Myocyte (in vitro differentiated cells): ENCODE measurements around the gene DPF3. TPM values are rescaled to one million over a fixed set of nuclear protein-coding genes. Genes with fewer than 3 reads are reported as not detected.
A peak's percentile ranks its signal among the peaks of the same experiment; 100 is the strongest.

Source experiments
- DNase-seq: peaks from one replicate; pipeline ENCODE4 v3.0.0-alpha.2; 2012; ENCODE audit warnings: low read depth
- total RNA-seq: library from RNA; depleted of rRNA; stranded (reverse); fragments of >200 nt; gene quantifications from 2 replicates; pipeline ENCODE4 v1.2.3, GENCODE V29; 2014

The DPF3 gene
- total RNA-seq, 1 donor from 2014 or later: 4.7 TPM

DNA sequence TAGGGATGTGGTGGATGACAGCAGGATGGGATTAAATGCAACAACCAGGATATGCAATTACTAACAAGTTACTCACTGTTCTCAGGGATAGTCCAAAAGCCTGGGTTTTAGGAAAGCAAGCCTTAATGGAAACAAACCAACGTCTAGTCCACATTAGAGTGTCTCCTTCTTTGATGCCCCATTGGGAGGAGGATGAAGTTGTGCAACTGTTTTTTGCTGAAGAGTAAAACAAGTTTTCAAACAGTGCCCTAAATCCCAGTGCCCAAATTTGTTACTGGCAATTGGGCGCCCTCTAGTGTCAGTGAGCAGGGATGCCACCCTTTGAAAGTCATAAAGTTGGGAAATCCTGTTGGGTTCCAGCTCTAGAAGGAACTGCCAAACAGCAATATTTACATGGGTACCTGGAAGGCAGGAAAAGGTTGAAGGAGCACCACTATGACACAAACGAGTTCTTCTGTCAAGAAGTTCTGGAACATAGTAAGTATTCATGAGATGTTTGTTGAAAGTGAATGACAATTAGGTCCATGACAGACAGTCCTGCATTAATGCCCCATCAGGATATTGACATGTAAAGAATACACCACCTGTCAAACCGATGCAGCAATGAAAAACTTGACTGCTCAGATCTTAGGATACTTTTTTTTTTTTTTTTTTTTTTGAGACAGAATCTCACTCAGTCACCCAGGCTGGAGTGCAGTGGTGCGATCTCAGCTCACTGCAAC, 11.1 kb upstream of the DPF3 start:
- DNase-seq: peak; percentile 81

GRCh38 chr14:72904218-72904617, 10.3 kb upstream of the DPF3 start:
- no peak for DNase-seq

DNA sequence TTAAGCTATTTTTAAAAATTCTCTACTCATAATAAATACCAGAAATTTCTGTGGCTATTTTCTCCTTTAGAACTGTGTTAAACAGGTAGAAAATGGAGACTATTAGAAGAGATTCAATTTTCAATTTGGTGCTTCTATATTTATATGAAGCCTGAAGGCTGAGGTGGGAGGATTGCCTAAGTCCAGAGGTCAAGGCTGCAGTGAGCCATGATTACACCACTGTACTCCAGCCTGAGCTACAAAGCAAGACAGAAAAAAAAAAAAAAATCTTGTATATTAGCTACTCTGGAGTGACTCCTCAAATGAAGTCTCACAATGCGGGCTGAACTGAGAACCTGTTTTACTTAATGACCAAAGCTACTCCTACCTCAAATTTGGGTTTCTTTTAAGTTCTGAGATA, 9.8 kb upstream of the DPF3 start:
- no peak for DNase-seq

DNA sequence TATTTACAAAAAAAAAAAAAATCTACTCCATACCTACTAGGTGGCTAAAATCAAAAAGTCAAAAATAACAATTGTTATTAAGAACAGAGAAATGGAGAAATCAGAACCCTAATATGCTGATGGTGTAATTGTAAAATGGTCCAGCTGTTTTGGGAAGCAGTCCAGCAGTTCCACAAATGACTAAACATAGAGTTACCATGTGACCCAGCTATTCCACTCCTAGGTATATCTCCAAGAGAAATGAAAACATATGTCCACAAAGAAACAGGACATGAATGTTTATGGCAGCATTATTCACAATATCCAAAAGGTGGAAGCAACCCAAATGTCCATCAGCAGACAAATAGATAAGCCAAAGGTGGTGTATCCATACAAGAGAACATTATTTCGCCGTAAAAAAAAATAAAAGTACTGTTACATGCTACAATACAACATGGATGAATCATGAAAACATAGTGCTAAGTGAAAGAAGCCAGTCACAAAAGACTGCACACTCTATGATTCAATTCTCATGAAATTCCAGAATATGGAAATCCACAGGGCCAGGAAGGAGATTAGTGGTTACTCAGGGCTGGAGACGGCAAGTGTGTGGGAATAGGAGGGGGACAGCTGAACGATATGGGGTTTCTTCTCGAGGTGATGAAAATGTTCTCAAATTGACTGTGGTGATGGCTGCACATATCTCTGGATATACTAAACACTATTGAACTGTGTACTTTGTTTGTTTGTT, 9.1 kb upstream of the DPF3 start:
- DNase-seq: peak; percentile 44

DNA sequence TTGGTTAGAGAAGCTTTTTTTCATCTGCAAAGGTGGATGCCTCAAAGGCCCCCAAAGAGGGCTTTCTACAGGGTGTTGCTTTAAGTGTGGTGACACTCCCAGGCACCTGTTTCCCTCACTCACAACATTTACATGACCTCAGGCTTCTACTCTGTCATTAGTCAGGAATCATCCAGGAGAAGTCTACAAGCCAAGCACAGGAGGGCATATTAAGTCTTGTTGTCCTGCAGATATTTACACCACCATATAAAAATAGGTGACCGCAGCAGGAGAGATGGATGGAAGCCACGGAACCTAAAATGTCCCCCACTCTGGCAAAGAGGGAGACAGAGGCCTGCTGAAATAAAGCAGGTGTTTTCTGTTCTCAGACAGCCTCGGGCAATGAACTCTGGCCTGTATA, 7.5 kb upstream of the DPF3 start:
- peak; percentile 82 for DNase-seq

GRCh38 chr14:72898448-72898847, 4.5 kb upstream of the DPF3 start:
- no peak for DNase-seq

- DNase-seq: no peak
These were observed 900 bp upstream of the DPF3 start for GRCh38 chr14:72894623-72895378.

GRCh38 chr14:72894323-72894622, 372 bp upstream of the DPF3 start:
- DNase-seq: no peak

DNA sequence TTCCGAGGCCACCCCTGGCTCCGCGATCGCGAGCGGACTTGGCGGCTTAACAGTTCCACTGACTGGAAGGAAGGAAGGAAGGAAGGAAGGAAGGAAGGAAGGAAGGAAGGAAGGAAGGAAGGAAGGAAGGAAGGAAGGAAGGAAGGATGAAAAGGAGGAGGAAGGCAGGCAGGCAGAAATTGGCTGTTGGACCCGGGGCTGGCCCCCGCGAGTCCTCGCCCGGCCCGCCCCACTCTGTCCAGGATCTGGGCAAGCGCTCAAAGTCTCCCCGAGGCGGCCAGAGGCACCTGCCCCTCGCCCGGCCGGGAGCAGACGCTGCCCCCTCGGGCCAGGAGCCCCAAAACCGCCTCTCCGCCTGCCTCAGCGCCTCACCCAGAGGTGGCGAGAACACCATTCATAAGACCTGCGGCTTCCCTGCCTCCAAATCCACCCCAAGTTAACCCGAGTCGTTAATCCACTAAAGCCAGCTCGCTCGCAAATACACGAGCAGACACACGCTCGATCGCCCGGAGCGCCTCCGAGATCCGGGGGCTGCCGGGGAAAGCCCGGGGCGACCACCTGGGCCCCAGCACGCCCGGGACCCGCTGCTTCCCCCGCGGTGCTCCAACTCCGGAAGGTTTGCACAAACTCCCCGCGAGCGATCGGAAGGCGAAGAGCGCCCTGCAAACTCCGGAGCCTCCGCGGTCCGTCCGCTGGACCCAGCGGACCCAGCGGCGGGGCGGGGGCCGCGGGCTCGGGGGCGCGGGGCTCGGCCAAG, 844 bp downstream of the DPF3 start:
- peak; percentile 37 for DNase-seq

DNA sequence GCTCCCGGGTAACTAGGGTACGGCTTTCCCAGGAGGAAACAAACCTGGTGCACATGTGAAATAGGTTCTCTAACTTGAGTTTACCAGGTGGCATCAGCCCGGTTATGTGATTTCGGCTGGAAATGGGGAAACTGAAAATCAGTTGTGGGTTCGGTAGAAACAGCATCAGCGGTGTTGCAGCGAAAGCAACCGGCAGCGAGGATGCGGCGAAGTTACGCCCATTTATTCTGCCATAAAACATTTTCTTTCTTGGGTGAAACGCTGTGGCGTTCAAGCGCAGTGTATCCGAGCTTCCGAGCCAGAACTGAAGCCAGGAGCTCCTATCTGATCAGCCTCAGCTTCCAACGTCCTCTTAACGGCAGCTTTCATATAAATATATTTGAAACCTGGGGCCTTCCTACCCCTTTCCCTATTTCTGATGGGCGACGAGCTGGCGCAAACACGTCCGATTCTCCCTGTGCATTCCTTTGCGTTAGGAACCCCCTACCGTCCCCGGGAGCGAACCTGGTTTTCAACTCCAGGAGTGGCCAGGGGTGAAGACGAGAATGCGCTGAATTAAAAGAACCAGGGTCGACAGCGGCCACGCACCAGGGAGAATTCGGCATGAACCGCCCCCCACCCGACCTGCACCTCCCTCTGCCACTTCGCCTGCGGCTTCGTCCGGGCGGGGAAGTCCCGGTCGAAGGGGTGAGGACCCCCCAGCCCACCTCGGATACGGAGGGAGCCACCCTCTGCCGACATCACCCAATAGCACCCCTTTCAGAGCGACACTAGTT, 1.6 kb downstream of the DPF3 start:
- no peak for DNase-seq

GRCh38 chr14:72891666-72892102, 2.2 kb downstream of the DPF3 start:
- DNase-seq: no peak

GRCh38 chr14:72889366-72889765, 4.5 kb downstream of the DPF3 start:
- DNase-seq: no peak

DNA sequence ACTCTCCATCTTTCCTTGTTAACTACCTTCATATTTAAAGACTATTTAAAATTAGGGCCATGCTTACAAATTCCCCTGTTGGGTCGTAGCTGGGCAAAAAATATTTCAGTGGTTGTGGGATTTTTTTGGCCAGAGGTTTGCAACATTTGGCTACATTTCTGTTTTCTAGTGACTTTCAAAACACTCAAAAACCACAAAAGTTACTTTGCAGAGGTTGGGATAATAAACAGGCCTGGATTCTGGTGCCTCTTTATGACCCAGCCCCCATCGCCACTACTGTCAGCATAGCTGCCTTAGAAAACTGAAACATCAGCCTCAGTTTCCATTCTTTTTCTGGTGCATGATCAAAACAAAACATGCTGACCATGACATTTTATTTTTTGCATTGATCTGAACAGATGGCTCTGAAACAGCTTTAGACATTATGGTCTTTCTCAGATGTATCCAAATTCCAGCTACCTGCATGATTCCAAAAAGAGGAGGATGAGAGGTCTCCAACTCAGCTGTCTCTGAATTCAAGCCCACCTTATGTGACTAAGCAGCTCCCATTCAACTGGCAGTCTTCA, 5.2 kb downstream of the DPF3 start:
- DNase-seq: peak; percentile 41

DNA sequence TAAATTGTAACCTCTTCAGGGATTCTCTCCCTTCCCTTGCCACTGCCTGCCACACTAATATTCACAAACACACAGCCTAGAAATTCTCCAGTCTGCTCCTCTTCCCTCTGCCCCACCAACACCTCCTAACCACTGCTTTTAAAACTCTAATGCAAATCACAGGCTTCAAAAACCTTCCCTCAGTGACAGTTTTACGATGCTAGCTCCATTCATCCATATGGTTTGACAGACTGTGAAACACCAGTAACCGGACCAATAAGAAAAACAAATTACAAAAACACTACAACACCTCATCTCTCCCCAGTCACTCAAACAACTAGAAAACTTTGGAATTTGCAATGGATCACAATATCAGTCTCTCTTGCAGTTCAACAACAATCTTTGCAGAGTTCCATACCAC, 5.7 kb downstream of the DPF3 start:
- no peak for DNase-seq

GRCh38 chr14:72887514-72887913, 6.4 kb downstream of the DPF3 start:
- no peak for DNase-seq

DNA sequence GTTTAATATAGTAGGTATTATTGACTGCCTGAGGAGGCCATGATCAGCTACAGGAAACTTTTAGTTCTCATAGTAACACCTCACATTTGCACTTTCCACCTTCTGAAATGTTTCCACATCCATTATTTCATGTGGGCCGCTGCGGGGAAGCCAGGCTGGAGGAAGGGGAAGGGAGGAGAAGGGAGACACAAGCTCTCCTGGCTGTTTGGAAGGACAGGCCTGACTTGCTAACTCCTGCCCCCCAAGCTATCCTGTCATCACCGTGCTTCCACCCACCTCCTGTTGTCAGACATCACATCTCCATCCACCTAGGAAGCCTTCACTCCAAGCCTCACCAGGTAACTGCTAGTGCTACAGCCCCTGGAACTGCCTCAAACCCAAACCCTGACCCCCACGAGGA, 9.5 kb downstream of the DPF3 start:
- DNase-seq: no peak

- no peak for DNase-seq
These were observed 9.9 kb downstream of the DPF3 start for GRCh38 chr14:72883961-72884360.

DNA sequence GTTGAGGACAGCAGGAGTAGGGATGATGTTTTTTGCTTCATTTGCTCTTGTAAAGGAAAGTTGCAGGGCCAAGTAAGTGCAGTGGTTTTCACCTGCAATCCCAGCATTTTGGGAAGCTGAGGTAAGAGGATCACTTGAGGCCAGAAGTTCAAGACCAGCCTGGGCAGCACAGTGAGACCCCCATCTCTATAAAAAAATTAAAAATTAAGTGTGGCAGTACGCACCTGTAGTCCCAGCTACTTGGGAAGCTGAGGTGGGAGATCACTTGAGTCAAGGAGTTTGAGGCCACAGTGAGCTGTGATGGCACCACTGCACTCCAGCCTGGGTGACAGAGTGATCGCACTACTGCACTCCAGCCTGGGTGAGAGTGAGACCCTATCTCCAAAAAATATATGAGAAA, 10.8 kb downstream of the DPF3 start:
- DNase-seq: no peak

DNA sequence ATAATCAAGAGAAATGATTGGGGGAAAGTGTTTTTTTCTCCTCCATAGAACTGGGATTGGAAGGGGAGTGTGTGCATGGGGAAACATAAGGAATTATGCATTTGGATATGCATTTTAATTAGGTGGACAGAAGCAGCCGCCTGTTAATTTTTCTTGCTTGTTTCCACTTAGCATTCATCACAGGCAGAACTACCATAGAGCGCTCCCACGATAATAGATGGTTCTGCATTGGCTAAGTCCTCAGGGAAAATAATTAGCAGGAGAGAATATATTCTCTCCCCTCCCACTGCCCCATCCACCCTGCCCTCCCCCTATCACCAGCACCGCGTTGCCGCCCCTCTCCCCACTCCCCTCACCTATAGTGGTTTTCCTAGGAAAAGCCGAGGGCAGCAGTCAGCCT, 11.4 kb downstream of the DPF3 start:
- DNase-seq: no peak

DNA sequence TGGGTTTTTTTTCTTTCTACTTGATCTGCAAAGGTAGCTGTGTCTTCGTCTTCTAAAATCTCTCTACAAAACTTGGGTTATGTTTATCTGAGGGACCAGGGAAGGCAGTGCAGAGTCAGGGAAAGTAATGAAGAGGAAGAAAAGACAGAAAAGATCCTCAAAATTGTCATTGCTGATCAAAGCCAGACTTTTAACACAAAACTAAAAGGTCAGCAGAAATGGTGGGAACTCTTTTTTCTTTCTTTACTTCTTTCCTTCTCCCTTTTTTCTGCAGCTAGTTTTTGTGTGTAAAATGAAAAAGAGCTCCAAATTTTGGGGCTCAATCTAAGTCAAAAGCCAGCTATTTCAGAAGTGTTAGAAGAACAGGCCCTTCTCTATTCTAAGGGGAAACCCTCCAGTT, 11.9 kb downstream of the DPF3 start:
- no peak for DNase-seq

GRCh38 chr14:72881543-72881942, 12.4 kb downstream of the DPF3 start:
- no peak for DNase-seq
